Nephron (organoid): ENCODE measurements around the gene RNF220.

Source experiments
- H3K27ac Mint-ChIP-seq, 3 experiments: 2 replicates each; pipeline ENCODE4 v1.8.0; 2020; ENCODE audit warnings: mixed read lengths in 3 of 3, mild to moderate bottlenecking in 2 of 3, moderate library complexity in 1 of 3
- H3K27me3 Mint-ChIP-seq: 2 replicates; pipeline ENCODE4 v1.8.0; 2021; ENCODE audit warnings: low read depth, mild to moderate bottlenecking, moderate library complexity, mixed read lengths
- H3K36me3 Mint-ChIP-seq: 2 replicates; pipeline ENCODE4 v1.8.0; 2020; ENCODE audit warnings: low read depth, mixed read lengths
- H3K4me1 Mint-ChIP-seq: 2 replicates; pipeline ENCODE4 v1.8.0; 2020; ENCODE audit warnings: mixed read lengths
- H3K4me3 Mint-ChIP-seq, 3 experiments: 2 replicates each; pipeline ENCODE4 v1.8.0; 2020; ENCODE audit warnings: mild to moderate bottlenecking in 3 of 3, mixed read lengths in 3 of 3, moderate library complexity in 2 of 3
- H3K9me3 Mint-ChIP-seq: 2 replicates; pipeline ENCODE4 v1.8.0; 2020; ENCODE audit warnings: mixed read lengths
- TF ChIP-seq, protein P1 (sequence below), 3 experiments: fragments of 200-600 bp; sonication (generic); IDR thresholded peaks; one replicate each; pipeline ENCODE4 v1.5.0; 2021; ENCODE audit warnings: antibody characterized with exemption in 3 of 3; ENCODE audit not compliant: unreplicated experiment in 3 of 3

The RNF220 gene

GRCh38 chr1:44688760-44689446, 283.8 kb downstream of the RNF220 start:
- peaks cover 5% of the 10 kb centered on the region for H3K36me3 Mint-ChIP-seq
- no peaks in the 10 kb centered on the region for H3K27me3 Mint-ChIP-seq
- H3K27ac Mint-ChIP-seq = no peak overlapping the region
- H3K4me3 Mint-ChIP-seq = no peak overlapping the region
- no peaks in the 10 kb centered on the region for H3K9me3 Mint-ChIP-seq
- H3K4me1 Mint-ChIP-seq = no peaks in the 10 kb centered on the region
- TF ChIP-seq, protein P1, sequence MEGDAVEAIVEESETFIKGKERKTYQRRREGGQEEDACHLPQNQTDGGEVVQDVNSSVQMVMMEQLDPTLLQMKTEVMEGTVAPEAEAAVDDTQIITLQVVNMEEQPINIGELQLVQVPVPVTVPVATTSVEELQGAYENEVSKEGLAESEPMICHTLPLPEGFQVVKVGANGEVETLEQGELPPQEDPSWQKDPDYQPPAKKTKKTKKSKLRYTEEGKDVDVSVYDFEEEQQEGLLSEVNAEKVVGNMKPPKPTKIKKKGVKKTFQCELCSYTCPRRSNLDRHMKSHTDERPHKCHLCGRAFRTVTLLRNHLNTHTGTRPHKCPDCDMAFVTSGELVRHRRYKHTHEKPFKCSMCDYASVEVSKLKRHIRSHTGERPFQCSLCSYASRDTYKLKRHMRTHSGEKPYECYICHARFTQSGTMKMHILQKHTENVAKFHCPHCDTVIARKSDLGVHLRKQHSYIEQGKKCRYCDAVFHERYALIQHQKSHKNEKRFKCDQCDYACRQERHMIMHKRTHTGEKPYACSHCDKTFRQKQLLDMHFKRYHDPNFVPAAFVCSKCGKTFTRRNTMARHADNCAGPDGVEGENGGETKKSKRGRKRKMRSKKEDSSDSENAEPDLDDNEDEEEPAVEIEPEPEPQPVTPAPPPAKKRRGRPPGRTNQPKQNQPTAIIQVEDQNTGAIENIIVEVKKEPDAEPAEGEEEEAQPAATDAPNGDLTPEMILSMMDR (IDR thresholded peaks at IDR 0.05; ENCODE audit: unreplicated experiment in 3 of 3) = no peak

- Mint-ChIP-seq H3K27me3 (no peaks in the 10 kb centered on the region), H3K4me1 (no peaks in the 10 kb centered on the region), H3K4me3 (no peak overlapping the region), H3K36me3 (peaks cover 5% of the 10 kb centered on the region), H3K27ac (no peak overlapping the region), H3K9me3 (no peaks in the 10 kb centered on the region)
- TF ChIP-seq, protein P1 (IDR thresholded peaks at IDR 0.05; ENCODE audit: unreplicated experiment in 3 of 3) = no peak
Observed at GRCh38 chr1:44689447-44689765, 284.4 kb downstream of the RNF220 start.

DNA sequence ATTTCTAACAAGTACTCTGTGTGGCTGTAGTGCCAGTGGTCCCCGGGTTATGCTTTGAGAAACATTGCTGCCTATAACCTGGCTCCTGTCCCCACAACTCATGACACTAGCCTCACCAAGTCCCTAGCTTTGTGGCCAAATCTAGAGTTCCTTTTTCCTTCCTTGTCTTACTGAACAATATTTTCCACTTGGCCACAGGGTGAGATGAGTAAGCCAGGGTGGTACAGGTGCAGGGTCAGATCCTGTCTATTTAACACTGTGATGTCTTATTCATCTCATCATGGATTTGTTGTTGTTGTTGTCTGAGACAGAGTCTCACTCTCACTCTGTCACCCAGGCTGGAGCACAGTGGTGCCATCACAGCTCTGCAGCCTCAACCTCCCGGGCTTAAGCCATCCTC, 288.1 kb downstream of the RNF220 start:
- Mint-ChIP-seq H3K4me3 (no peak overlapping the region), H3K27ac (no peak overlapping the region), H3K27me3 (peaks cover under 1% of the 10 kb centered on the region), H3K4me1 (no peaks in the 10 kb centered on the region), H3K36me3 (peaks cover 5% of the 10 kb centered on the region), H3K9me3 (no peaks in the 10 kb centered on the region)
- TF ChIP-seq, protein P1 (IDR thresholded peaks at IDR 0.05; ENCODE audit: unreplicated experiment in 3 of 3) = no peak

DNA sequence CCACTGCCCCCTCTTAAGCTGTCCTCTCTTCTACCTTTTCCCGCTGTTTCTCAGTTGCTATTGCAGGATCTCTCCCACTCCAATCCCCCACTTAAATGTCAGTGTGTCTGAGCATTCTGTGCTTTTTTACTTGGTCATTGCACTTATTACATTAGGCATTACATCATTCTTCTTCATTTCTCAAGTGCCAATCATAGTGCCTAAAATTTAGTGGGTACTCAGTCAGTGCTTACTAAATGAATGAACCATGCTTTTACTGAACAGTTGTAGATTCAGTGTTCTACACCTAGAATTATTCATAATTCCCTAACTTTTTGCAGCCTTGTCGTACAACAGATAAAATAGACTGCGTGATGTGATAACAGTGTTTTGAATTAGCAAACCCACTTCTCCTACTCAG, 288.8 kb downstream of the RNF220 start:
- TF ChIP-seq, protein P1 (IDR thresholded peaks at IDR 0.05; ENCODE audit: unreplicated experiment in 3 of 3) = no peak
- H3K4me3 Mint-ChIP-seq = no peak overlapping the region

DNA sequence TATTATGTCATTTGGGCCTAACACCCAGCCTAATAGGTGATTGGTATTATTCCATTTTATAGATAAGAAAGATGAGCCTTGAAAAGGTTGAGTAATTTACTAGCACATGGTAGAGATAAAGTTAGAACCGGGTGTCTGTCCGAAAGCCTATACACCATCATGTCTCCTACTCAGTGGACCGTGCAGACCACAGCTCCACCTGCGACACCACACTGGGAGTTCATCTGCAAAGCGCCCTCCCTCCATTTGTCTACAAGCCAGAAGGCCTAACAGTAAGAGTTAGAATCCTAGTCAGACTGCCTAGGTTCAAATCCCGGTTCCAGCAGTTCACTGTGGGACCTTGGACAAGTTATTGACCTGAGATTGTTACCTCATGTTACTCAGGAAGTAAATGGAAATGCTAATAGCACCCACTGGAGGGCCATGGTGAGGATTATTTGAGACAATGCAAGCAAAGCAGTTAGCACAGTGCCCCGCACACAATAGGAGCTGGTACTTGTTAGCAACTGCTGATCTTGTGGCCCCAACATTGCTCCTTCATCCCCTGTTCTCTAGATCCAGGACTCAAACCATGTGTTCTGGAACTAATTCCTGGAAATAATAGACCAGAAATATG, 289.9 kb downstream of the RNF220 start:
- Mint-ChIP-seq H3K9me3 (no peaks in the 10 kb centered on the region), H3K4me3 (no peak overlapping the region), H3K36me3 (peaks cover 5% of the 10 kb centered on the region), H3K27ac (no peak overlapping the region), H3K27me3 (peaks cover 4% of the 10 kb centered on the region), H3K4me1 (no peaks in the 10 kb centered on the region)
- TF ChIP-seq, protein P1 (IDR thresholded peaks at IDR 0.05; ENCODE audit: unreplicated experiment in 3 of 3) = no peak

More for the DNA sequence above, 288.8 kb downstream of the RNF220 start:
- Mint-ChIP-seq H3K27me3 (peaks cover 4% of the 10 kb centered on the region), H3K27ac (no peak overlapping the region), H3K36me3 (peaks cover 5% of the 10 kb centered on the region), H3K4me1 (no peaks in the 10 kb centered on the region), H3K9me3 (no peaks in the 10 kb centered on the region)

DNA sequence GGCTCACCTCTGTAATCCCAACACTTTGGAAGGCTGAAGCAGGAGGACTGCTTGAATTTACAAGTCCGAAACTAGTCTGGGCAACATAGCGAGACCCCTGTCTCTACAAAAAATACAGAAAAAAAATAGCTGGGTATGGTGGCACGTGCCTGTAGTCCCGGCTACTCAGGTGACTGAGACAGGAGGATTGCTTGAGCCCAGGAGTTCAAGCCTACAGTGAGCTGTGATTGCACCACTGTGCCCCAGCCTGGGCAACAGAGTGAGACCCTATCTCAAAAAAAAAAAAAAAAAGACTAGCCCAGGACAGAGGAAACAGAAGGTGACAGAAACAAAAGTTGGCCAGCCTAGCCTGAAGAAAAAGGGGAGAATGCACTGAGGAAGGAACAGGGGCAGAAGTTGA, 290.6 kb downstream of the RNF220 start:
- Mint-ChIP-seq H3K27ac (no peak overlapping the region), H3K4me1 (no peaks in the 10 kb centered on the region), H3K9me3 (no peaks in the 10 kb centered on the region), H3K4me3 (no peak overlapping the region), H3K36me3 (peaks cover 5% of the 10 kb centered on the region), H3K27me3 (peaks cover 4% of the 10 kb centered on the region)
- TF ChIP-seq, protein P1 (IDR thresholded peaks at IDR 0.05; ENCODE audit: unreplicated experiment in 3 of 3) = no peak
